ENCODE measurements around the gene CAMK2B.

Gene CAMK2B

DNA sequence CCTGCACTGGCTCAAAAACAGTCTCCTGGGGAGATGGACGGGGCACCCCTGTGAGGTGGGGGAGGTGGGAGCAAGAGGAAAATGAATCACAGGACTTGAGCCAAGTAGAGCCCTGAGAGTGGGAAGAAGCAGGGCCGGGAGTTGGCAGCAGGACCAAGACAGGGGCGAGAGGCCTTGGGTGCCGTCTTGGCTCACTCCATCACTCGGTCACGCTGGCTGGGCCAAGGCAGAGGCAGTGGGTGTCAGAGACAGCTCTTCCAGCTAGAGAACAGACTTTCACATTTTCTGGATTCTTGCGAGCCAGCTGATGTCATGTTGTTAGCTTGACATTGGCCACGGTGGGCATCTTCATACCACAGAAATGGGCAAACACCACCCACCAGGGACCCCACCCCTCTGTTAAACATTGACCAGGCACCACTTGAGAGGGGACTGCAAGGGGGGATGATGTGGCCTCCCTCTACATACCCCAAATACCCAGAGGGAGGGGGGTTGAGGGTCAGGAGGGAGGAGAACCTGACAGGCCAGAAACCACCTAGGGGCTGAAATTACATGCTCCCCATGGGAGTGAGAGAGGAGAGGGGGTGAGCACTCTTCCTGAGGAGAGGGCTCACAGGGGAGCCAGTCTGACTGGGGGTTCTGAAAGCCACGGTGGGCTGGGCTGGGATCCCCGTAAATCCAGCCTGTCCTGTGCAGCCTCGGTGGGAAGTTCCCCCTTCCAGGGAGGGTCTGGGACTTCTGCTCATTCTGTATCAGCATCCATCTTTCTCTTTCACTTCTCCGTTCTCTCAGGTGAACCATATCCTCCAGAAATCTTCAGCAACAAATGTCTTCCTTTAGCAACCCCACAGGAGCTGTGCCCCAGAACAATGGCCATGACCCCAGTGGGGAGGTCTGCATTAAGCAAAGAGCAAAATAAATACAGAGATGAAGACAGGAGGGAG lies 19.6 kb downstream of the CAMK2B start:
- no peaks in the 10 kb centered on the region for H3F3A ChIP-seq (ENCODE audit: control insufficient read depth, insufficient read depth)
- no peaks in the 10 kb centered on the region for H3K9me3 ChIP-seq (ENCODE audit: control insufficient read depth, insufficient read depth, low read length)

DNA sequence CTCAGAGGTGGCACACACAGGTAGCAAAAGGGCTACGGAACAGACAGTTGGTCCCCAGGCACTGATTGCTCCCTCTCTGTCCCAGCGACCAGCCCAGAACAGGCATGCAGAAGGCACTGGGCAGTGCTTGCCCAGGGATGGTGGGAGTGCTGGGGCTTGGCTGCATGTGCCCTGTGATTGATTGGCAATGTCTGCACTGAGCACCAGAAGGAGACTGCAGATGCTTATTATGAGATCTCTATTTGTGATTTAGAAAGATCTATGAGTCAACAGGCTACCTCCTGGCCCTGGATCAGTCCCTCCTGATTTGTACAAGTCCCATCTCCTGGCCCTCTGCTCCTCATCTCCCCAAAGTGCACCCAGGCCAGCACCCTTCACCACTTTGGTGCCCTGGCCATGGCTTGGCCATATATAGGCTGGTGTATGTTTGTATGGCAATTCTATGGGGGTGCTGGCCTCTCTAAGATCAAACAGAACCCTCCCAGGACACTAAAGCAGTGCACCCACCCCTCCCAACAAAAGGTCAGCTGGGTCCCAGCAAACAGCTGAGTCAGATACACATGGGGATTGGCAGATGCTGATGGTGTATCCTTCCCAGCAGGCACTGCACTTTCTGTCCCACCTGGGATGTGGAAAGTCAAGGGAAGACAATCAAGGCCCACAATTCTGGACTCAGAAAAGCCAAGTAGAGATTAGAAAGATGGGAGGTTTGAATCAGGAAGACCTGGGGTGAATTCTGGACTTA lies 30.9 kb downstream of the CAMK2B start:
- H3K27me3 ChIP-seq (ENCODE audit: control insufficient read depth, low read length): peaks cover 64% of the 10 kb centered on the region
- no peaks in the 10 kb centered on the region for H3K9me2 ChIP-seq (replicated peaks; ENCODE audit: control insufficient read depth, low read length)
- H3K4me3 ChIP-seq (ENCODE audit: low read length): no peak overlapping the region
- no peak for TF ChIP-seq EZH2phosphoT487 (IDR thresholded peaks at IDR 0.05; ENCODE audit: borderline replicate concordance, low read length)
- TF ChIP-seq, protein P1, sequence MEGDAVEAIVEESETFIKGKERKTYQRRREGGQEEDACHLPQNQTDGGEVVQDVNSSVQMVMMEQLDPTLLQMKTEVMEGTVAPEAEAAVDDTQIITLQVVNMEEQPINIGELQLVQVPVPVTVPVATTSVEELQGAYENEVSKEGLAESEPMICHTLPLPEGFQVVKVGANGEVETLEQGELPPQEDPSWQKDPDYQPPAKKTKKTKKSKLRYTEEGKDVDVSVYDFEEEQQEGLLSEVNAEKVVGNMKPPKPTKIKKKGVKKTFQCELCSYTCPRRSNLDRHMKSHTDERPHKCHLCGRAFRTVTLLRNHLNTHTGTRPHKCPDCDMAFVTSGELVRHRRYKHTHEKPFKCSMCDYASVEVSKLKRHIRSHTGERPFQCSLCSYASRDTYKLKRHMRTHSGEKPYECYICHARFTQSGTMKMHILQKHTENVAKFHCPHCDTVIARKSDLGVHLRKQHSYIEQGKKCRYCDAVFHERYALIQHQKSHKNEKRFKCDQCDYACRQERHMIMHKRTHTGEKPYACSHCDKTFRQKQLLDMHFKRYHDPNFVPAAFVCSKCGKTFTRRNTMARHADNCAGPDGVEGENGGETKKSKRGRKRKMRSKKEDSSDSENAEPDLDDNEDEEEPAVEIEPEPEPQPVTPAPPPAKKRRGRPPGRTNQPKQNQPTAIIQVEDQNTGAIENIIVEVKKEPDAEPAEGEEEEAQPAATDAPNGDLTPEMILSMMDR (IDR thresholded peaks at IDR 0.05; ENCODE audit: low read depth, low read length, poor library complexity, severe bottlenecking): no peak
- no peaks in the 10 kb centered on the region for H3F3A ChIP-seq (ENCODE audit: control insufficient read depth, insufficient read depth)
- no peaks in the 10 kb centered on the region for H3K79me2 ChIP-seq (ENCODE audit: control insufficient read depth, low read length)
- H3K9me3 ChIP-seq (ENCODE audit: control insufficient read depth, insufficient read depth, low read length): no peaks in the 10 kb centered on the region
- H3K4me2 ChIP-seq (ENCODE audit: low read length): no peak overlapping the region
- no peaks in the 10 kb centered on the region for H4K20me1 ChIP-seq (ENCODE audit: control insufficient read depth, insufficient read depth, low read depth, low read length)
- no peaks in the 10 kb centered on the region for H3K4me1 ChIP-seq (ENCODE audit: control insufficient read depth, low read length)
- H3K27ac ChIP-seq (ENCODE audit: low read depth, low read length): no peak overlapping the region
- no peaks in the 10 kb centered on the region for H3K36me3 ChIP-seq (ENCODE audit: control insufficient read depth, low read length)

More for the DNA sequence above, 19.6 kb downstream of the CAMK2B start:
- H3K27ac ChIP-seq (ENCODE audit: low read depth, low read length): no peak overlapping the region
- H4K20me1 ChIP-seq (ENCODE audit: control insufficient read depth, insufficient read depth, low read depth, low read length): no peaks in the 10 kb centered on the region
- H3K27me3 ChIP-seq (ENCODE audit: control insufficient read depth, low read length): peaks cover 36% of the 10 kb centered on the region
- TF ChIP-seq, protein P1 (IDR thresholded peaks at IDR 0.05; ENCODE audit: low read depth, low read length, poor library complexity, severe bottlenecking): no peak
- TF ChIP-seq EZH2phosphoT487 (IDR thresholded peaks at IDR 0.05; ENCODE audit: borderline replicate concordance, low read length): no peak
- no peak overlapping the region for H3K4me3 ChIP-seq (ENCODE audit: low read length)
- H3K36me3 ChIP-seq (ENCODE audit: control insufficient read depth, low read length): no peaks in the 10 kb centered on the region
- no peaks in the 10 kb centered on the region for H3K79me2 ChIP-seq (ENCODE audit: control insufficient read depth, low read length)
- peaks cover 15% of the 10 kb centered on the region for H3K4me1 ChIP-seq (ENCODE audit: control insufficient read depth, low read length)
- no peaks in the 10 kb centered on the region for H3K9me2 ChIP-seq (replicated peaks; ENCODE audit: control insufficient read depth, low read length)
- no peak overlapping the region for H3K4me2 ChIP-seq (ENCODE audit: low read length)

DNA sequence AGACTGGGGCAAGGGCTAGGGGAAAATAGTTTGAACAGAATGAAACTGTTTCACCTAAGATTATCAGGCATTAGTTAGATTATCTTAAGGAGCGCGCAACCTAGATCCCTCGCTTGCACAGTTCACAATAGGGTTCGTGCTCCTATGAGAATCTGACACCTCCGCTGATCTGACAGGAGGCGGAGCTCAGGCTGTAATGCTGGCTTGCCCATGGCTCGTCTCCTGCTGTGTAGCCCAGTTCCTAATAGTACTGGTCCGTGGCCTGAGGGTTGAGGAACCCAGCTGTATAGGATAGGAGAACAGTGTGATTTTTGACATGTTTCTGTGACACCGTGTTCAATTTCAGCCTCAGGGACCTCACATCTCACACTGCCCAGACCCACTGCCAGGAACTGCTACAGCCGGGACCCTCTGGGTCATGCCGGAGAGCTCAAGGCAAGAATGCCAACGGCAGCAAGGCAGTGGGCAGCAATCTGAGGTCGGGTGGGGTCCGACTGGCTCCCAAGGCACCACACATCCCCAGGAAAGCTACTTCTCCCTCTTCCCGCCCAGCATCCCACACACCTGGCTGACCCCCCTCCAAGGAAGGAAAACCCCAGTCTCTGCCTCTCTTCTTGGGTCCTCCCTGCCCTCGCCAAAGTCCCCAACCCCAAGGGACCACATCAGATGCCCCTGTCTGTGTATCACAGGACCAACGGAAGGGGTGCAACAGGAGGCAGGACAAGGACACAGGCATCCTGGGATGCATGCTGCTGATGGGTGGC lies 31.7 kb downstream of the CAMK2B start:
- H3K27ac ChIP-seq (ENCODE audit: low read depth, low read length): no peak overlapping the region
- no peak overlapping the region for H3K4me3 ChIP-seq (ENCODE audit: low read length)
- no peaks in the 10 kb centered on the region for H3F3A ChIP-seq (ENCODE audit: control insufficient read depth, insufficient read depth)
- peaks cover 59% of the 10 kb centered on the region for H3K27me3 ChIP-seq (ENCODE audit: control insufficient read depth, low read length)
- no peaks in the 10 kb centered on the region for H3K36me3 ChIP-seq (ENCODE audit: control insufficient read depth, low read length)
- no peaks in the 10 kb centered on the region for H4K20me1 ChIP-seq (ENCODE audit: control insufficient read depth, insufficient read depth, low read depth, low read length)
- no peaks in the 10 kb centered on the region for H3K4me1 ChIP-seq (ENCODE audit: control insufficient read depth, low read length)
- H3K9me2 ChIP-seq (replicated peaks; ENCODE audit: control insufficient read depth, low read length): no peaks in the 10 kb centered on the region
- TF ChIP-seq EZH2phosphoT487 (IDR thresholded peaks at IDR 0.05; ENCODE audit: borderline replicate concordance, low read length): no peak
- TF ChIP-seq, protein P1 (IDR thresholded peaks at IDR 0.05; ENCODE audit: low read depth, low read length, poor library complexity, severe bottlenecking): no peak
- H3K9me3 ChIP-seq (ENCODE audit: control insufficient read depth, insufficient read depth, low read length): no peaks in the 10 kb centered on the region
- no peak overlapping the region for H3K4me2 ChIP-seq (ENCODE audit: low read length)
- H3K79me2 ChIP-seq (ENCODE audit: control insufficient read depth, low read length): no peaks in the 10 kb centered on the region
